Left renal pelvis (tissue), 4 donors: ENCODE results near the gene UBE2V1. TPM values are rescaled to one million over a fixed set of nuclear protein-coding genes. Genes with fewer than 3 reads are reported as not detected.
"Not testable (repeated sequence)": the region's sequence is repeated elsewhere in the genome, so short reads cannot be mapped to it uniquely, and the experiment has no call there.

ENCODE experiments used
- DNase-seq, 4 donors: peaks; one replicate each; pipeline ENCODE4 v3.0.0-alpha.2; 2013; ENCODE audit warnings: low read depth in 4 of 4, low spot score in 3 of 4
- polyA plus RNA-seq, 4 donors: library from polyadenylated mRNA; unstranded; fragments of 120-200 nt; gene quantifications; one replicate each; pipeline ENCODE4 v1.2.1, GENCODE V29; 2013; ENCODE audit not compliant: insufficient read length in 4 of 4

Gene UBE2V1
- polyA plus RNA-seq, 4 donors: 125 to 171 (median 158) TPM

GRCh38 chr20:50067461-50067860 lies 45.5 kb downstream of the UBE2V1 start:
- no peak for DNase-seq

DNA sequence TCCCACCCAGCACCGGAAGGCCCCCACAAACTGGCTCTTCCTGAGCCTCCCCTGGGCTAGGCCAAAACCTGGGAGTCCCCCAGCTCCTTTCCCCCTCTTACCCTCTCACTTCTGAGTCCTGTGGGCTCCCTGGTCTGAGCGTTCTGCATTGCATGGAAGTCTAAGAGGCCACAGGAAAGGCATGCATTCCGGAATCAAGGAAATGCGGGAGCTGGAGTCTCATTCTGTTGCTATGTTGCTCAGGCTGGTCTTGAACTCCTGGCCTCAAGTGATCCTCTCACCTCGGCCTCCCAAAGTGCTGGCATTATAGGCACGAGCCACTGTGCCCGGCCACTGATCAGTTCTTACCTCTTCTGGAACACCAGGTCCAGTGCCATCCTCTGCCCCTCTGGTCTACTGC lies 45.9 kb downstream of the UBE2V1 start:
- no peak for DNase-seq

GRCh38 chr20:50066161-50066834 lies 46.7 kb downstream of the UBE2V1 start:
- DNase-seq: no peak

- no peak for DNase-seq
Measured at GRCh38 chr20:50065325-50065615, 47.7 kb downstream of the UBE2V1 start.

- not testable (repeated sequence) for DNase-seq
Measured at GRCh38 chr20:50063763-50064162, 49.2 kb downstream of the UBE2V1 start.

GRCh38 chr20:50062006-50062838 lies 50.7 kb downstream of the UBE2V1 start:
- no peak for DNase-seq

- DNase-seq: no peak
Measured at GRCh38 chr20:50061151-50062005, 51.6 kb downstream of the UBE2V1 start.

- DNase-seq: no peak
Measured at GRCh38 chr20:50058662-50059402, 54.1 kb downstream of the UBE2V1 start.

- DNase-seq: no peak
Measured at GRCh38 chr20:50057714-50058053, 55.3 kb downstream of the UBE2V1 start.

DNA sequence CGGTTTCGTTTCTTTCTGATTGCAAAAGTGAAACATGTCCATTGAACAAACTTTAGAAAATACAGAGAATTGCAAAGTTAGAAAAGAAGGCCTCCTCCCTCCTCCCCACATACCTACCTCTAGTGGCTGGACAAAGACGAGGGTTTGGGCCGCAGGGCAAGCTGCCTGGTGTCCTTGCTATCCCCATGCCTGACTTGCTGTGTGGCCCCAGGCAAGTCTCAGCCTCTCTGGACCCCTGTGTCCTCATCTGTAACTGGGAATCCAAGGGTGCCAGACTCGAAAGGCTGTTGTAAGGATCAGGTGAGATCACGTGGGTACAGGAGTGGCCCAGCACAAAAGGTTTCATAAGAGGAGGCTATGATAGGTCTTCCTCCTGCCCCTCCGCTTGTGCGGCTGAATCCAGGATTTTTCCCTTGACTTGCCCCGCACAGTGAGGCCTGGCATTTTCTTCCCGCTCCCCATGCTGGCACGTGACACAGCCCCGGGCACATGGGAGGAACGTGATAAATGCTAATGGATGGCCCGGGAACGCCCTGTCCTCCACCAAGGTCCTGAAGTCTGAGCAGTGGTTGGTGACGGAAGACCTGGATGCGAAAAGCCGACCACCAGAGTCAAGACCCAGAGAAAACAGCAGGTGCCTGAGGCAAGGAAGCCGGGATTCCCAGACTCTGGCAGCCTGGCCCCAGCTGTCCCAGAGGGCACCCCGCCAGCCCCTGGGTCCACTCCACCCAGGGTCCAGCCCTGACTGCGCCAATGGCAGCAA lies 55.8 kb downstream of the UBE2V1 start:
- no peak for DNase-seq

- no peak for DNase-seq
Measured at GRCh38 chr20:50056408-50056926, 56.5 kb downstream of the UBE2V1 start.

- no peak for DNase-seq
Measured at GRCh38 chr20:50055524-50056083, 57.3 kb downstream of the UBE2V1 start.

DNA sequence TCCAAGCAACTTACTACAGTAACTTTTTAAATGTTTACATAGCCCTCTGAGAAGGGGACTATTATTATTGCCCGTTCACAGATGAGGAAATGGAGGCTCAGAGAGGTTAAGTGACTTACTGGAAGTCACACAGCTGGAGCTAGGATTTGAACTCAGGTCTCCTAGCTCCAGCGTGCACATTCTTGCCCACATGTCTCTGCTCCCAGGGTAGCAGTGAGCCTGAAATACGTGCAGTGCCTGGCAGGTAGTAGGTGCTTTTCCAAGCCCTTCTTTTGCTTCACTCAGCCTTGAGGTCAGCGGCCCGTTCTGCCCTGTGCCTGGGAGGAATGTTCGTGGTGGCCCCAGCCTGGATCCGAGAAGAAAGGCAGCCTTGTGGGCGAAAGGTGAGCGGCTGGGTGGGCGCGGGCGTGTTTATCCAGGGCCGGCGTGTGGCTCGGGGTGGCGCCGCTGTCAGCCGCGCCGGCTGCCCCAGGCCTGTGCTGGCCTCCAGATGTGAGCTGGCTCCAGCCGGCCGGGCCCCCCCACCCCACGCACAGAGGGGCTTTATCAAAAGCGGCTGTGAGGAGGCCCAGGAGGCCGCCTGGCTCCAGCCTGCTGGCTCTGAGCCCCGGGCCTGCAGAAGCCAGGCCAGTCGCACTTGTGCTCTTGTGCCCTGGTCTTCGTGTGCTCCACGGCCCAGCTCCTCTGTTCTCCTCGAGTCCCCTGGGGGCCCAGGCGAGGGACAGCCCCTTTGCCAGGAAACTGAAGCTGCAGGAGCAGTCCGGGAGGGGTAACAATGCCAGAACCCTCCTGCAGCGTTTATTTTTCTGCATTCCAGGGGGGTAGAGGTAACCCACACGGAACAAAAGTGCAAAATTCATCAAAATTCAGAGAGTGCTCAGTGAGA lies 58.1 kb downstream of the UBE2V1 start:
- peak in 1 of 4 donors; percentile 62 for DNase-seq

DNA sequence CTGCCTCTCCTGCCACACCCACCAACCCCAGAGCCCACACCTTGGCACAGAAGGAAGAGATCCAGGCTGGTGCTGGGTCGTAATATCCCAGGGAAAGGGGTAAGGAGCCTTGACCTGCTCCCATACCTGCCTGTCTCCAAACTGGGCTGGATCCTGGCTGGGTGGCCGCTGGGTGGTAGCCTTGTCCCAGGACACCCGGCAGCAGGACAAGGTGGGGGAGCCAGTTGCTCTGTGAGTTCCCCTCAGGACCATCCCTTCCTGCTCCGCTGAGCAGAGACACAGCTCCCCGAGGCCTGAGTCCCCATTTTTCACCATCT lies 58.8 kb downstream of the UBE2V1 start:
- DNase-seq: no peak

- no peak for DNase-seq
Measured at GRCh38 chr20:50053362-50054230, 59.4 kb downstream of the UBE2V1 start.

GRCh38 chr20:50052550-50053361 lies 60.2 kb downstream of the UBE2V1 start:
- no peak for DNase-seq
